HEK293T (cell line): ENCODE data around the gene ATP6V1A.

ENCODE experiments used
- CTCF ChIA-PET: fragments of 350-600 bp; formaldehyde crosslinking; extraction: SDS; loops from one replicate; lab custom pipeline; 2021; ENCODE audit warnings: antibody characterized with exemption, inconsistent platforms; lab: Yijun Ruan, JAX
- POLR2A ChIA-PET: fragments of 350-600 bp; formaldehyde crosslinking; extraction: SDS; loops from one replicate; lab custom pipeline; 2020; ENCODE audit warnings: antibody characterized with exemption, inconsistent platforms; lab: Yijun Ruan, JAX
- DNase-seq: peaks from one replicate; pipeline ENCODE4 v3.0.0; 2012; ENCODE audit warnings: mixed read lengths; ENCODE audit errors: extremely low spot score
- ARNT ChIP-seq: fragments of 450-650 bp; IDR thresholded peaks from 2 replicates; pipeline ENCODE4 v1.6.1; 2017; ENCODE audit warnings: mild to moderate bottlenecking
- BHLHE40 ChIP-seq: fragments of 450-650 bp; IDR thresholded peaks from 2 replicates; pipeline ENCODE4 v1.6.1; 2016; ENCODE audit warnings: mild to moderate bottlenecking, moderate library complexity, borderline replicate concordance
- CTBP1 ChIP-seq: fragments of 450-650 bp; IDR thresholded peaks from 2 replicates; pipeline ENCODE4 v1.6.1; 2016; ENCODE audit warnings: borderline replicate concordance
- ELF4 ChIP-seq: fragments of 450-650 bp; IDR thresholded peaks from 2 replicates; pipeline ENCODE4 v1.6.1; 2017; ENCODE audit warnings: antibody characterized with exemption
- FOXA1 ChIP-seq: fragments of 450-650 bp; IDR thresholded peaks from 2 replicates; pipeline ENCODE4 v1.6.1; 2016; ENCODE audit warnings: mild to moderate bottlenecking
- FOXK2 ChIP-seq: fragments of 450-650 bp; IDR thresholded peaks from 2 replicates; pipeline ENCODE4 v1.6.1; 2016; ENCODE audit warnings: mild to moderate bottlenecking
- FOXM1 ChIP-seq: fragments of 450-650 bp; IDR thresholded peaks from 2 replicates; pipeline ENCODE4 v1.6.1; 2017; ENCODE audit warnings: mild to moderate bottlenecking, borderline replicate concordance
- HDGF ChIP-seq: fragments of 450-650 bp; IDR thresholded peaks from 2 replicates; pipeline ENCODE4 v1.6.1; 2017; ENCODE audit warnings: antibody characterized with exemption, borderline replicate concordance
- L3MBTL2 ChIP-seq: fragments of 450-650 bp; conservative IDR thresholded peaks from 2 replicates; pipeline ENCODE4 v1.6.1; 2016; ENCODE audit warnings: mild to moderate bottlenecking
- LEF1 ChIP-seq: fragments of 450-650 bp; IDR thresholded peaks from 2 replicates; pipeline ENCODE4 v1.6.1; 2017; ENCODE audit warnings: mild to moderate bottlenecking, borderline replicate concordance
- NFRKB ChIP-seq: fragments of 450-650 bp; IDR thresholded peaks from 2 replicates; pipeline ENCODE4 v1.6.1; 2016; ENCODE audit warnings: mild to moderate bottlenecking, moderate library complexity
- SP1 ChIP-seq: fragments of 450-650 bp; IDR thresholded peaks from 2 replicates; pipeline ENCODE4 v1.6.1; 2017
- SUZ12 ChIP-seq: fragments of 450-650 bp; IDR thresholded peaks from 2 replicates; pipeline ENCODE4 v1.6.1; 2016; ENCODE audit warnings: mild to moderate bottlenecking
- TARDBP ChIP-seq: fragments of 450-650 bp; IDR thresholded peaks from 2 replicates; pipeline ENCODE4 v1.6.1; 2016
- ZNF384 ChIP-seq: fragments of 450-650 bp; IDR thresholded peaks from 2 replicates; pipeline ENCODE4 v1.6.1; 2016
- TF ChIP-seq, protein P1 (sequence below): fragments of 450-650 bp; IDR thresholded peaks from 2 replicates; pipeline ENCODE4 v1.6.1; 2016

Gene ATP6V1A

DNA sequence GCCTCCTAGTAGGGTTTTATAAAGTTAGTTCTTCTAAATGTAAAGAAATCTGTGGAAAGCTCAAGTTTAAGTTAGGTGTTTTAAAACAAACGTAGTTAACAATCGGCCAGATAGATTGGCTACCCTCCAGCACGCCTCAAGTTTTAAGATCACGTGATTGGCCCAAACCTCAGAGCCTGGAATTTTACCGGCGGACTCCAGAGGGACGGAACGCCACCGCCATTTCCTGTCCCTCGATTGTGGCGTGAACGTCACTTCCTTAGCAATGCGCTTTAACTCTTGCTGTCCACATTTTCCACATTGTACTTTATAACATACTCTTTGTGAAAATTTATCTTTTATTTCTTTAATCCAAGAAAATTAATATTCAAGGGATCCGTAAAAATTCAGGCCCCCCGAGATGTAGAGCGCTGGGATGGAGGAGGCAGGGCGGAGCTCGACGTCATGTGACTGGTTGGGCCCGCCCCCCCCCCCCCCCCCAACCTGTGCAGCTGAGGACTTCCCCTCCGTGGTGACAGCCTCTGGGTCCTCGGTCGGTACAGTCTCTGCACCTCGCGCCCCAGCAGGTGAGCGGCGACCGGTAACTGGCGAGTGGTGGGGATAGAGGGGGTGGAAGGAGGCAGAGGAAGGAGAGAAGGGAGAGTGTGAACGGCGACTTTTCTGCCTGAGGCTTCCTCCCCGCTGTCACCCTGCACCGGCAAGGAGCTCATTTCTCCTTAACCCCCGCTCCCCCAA, at the start of gene ATP6V1A:
Gene ATP6V1A, plus strand, starts transcription at position 488 of the 735 bp plus-strand sequence. CDS start 31,719 bp downstream, outside the sequence.
- TF ChIP-seq ARNT, result no peak
- peak; percentile 73 for TF ChIP-seq NFRKB
- peak; percentile 91 for TF ChIP-seq L3MBTL2
- ChIA-PET POLR2A (interaction anchor here (0.6 to 1.7 kb wide), 11 partner anchors 9 to 309 kb away, joined by 3 to 7 read pairs (median 4); partner anchors contain the start of genes CCDC191, QTRT2 and USF3), CTCF (interaction anchor here (0.9 to 2.4 kb wide), 2 partner anchors 11 kb away, joined by 3 to 14 read pairs; no protein-coding TSS in a partner anchor)
- peak; percentile 75 for DNase-seq

GRCh38 chr3:113697500-113698090, 49.2 kb upstream of the ATP6V1A start:
- DNase-seq, result no peak
- ChIA-PET POLR2A (no interaction called here), CTCF (no interaction called here)
- TF ChIP-seq TARDBP, result no peak
- no peak for TF ChIP-seq BHLHE40
- TF ChIP-seq FOXM1, result no peak
- no peak for TF ChIP-seq CTBP1
- TF ChIP-seq, protein P1, sequence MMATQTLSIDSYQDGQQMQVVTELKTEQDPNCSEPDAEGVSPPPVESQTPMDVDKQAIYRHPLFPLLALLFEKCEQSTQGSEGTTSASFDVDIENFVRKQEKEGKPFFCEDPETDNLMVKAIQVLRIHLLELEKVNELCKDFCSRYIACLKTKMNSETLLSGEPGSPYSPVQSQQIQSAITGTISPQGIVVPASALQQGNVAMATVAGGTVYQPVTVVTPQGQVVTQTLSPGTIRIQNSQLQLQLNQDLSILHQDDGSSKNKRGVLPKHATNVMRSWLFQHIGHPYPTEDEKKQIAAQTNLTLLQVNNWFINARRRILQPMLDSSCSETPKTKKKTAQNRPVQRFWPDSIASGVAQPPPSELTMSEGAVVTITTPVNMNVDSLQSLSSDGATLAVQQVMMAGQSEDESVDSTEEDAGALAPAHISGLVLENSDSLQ, result no peak
- TF ChIP-seq FOXA1, result no peak
- TF ChIP-seq SP1, result no peak
- TF ChIP-seq ELF4, result no peak
- no peak for TF ChIP-seq ZNF384
- TF ChIP-seq HDGF, result no peak
- no peak for TF ChIP-seq FOXK2
- no peak for TF ChIP-seq L3MBTL2
- TF ChIP-seq NFRKB, result no peak
- no peak for TF ChIP-seq LEF1
- no peak for TF ChIP-seq SUZ12
- TF ChIP-seq ARNT, result no peak

DNA sequence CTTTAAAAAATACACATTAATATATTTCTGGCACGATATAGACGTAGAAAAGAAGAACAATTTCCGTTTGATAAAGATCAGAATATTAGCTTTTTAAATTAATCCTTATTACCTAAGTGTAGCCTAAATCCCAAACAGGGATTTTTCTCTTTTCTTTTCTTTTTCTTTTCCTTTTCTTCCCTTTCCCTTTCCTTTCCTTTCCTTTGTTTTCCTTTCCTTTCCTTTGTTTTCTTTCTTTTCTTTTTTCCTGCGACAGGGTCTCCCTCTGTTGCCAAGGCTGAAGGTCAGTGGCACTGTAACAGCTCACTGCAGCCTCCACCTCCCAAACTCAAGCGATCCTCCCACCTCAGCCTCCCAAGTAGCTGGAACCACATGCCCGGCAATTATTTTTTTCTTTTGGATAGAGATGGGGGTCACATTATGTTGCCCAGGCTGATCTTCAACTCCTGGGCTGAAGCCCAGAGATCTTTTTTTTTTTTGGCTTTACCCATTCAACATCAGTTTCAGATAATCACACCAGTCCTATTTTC, 48.6 kb upstream of the ATP6V1A start:
- no peak for DNase-seq
- ChIA-PET CTCF (interaction anchor here (0.5 kb wide), 1 partner anchor 14 kb away, joined by 3 read pairs; no protein-coding TSS in a partner anchor), POLR2A (no interaction called here)
- TF ChIP-seq, protein P1, result no peak
- TF ChIP-seq LEF1 (no peak), BHLHE40 (no peak), SUZ12 (no peak), NFRKB (no peak), SP1 (no peak), ZNF384 (no peak)

DNA sequence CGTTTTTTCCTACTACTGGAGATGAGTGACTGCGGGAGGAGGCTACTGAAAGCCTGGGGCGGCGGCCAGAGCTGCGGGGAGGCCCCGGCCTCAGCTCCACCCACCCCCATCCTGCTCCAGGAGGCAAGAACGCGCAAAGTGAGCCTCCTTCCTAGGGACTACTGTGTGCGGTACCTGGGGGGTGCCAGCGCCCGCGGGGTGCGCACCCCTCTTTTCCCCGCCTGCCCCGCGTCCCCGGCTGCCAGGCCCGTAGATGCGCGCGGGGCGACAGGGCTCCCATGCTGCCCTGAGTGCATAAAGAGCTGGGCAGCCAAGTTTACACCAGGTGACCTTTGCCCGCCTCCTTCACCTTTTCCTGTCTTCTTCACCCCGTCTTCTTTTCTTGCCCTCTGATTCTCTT, 47.9 kb upstream of the ATP6V1A start:
- CTCF ChIA-PET, result interaction anchor here (0.5 kb wide), 1 partner anchor 14 kb away, joined by 3 read pairs; no protein-coding TSS in a partner anchor
- POLR2A ChIA-PET, result no interaction called here
- DNase-seq, result no peak
- TF ChIP-seq NFRKB (no peak), ARNT (no peak), LEF1 (no peak)

DNA sequence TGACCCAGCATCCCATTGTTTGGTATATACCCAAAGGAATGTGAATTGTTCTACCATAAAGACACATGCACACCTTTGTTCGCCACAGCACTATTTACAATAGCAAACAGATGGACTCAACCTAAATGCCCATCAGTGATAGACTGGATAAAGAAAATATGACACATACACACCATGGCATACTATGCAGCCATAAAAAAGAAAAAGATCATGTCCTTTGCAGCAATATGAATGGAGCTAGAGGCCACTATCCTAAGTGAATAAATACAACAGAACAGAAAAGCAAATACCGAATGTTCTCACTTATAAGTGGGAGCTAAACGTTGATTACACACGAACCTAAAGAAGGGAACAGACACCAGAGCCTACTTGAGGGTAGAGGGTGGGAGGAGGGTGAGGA, 39.0 kb upstream of the ATP6V1A start:
- ChIA-PET CTCF (no interaction called here), POLR2A (no interaction called here)
- TF ChIP-seq CTBP1 (no peak), HDGF (no peak), NFRKB (no peak)
- DNase-seq, result no peak

GRCh38 chr3:113712129-113712528, 34.7 kb upstream of the ATP6V1A start:
- no peak for DNase-seq
- CTCF ChIA-PET, result interaction anchor here (0.6 kb wide), 2 partner anchors 14 to 17 kb away, joined by 3 to 4 read pairs; no protein-coding TSS in a partner anchor
- TF ChIP-seq NFRKB (no peak), LEF1 (no peak), ELF4 (0 out of 2 replicates have a peak, but pooled peaks have one; percentile 8)
- POLR2A ChIA-PET, result no interaction called here

GRCh38 chr3:113714702-113715101, 32.1 kb upstream of the ATP6V1A start:
- ChIA-PET CTCF (no interaction called here), POLR2A (no interaction called here)
- TF ChIP-seq L3MBTL2 (no peak), FOXK2 (no peak), FOXA1 (no peak), SUZ12 (no peak), SP1 (no peak), TARDBP (no peak), ZNF384 (no peak), ELF4 (no peak), ARNT (no peak), NFRKB (no peak), HDGF (no peak), LEF1 (no peak)
- TF ChIP-seq, protein P1, result no peak

More at GRCh38 chr3:113714702-113715101, 32.1 kb upstream of the ATP6V1A start:
- DNase-seq, result no peak
